HG02970 (cell line): Measurements from ENCODE around the gene TXNDC15.
"Not testable (repeated sequence)": the region's sequence is repeated elsewhere in the genome, so short reads cannot be mapped to it uniquely, and the experiment has no call there.

ENCODE experiments used
- ATAC-seq: cut with Tn5 transposase; IDR thresholded peaks from one replicate; pipeline ENCODE4 v1.9.1; 2021; ENCODE audit warnings: mild to moderate bottlenecking, moderate library complexity, moderate number of reproducible peaks; ENCODE audit not compliant: unreplicated experiment, low FRiP score

The TXNDC15 gene

GRCh38 chr5:134877159-134877558 is 3.0 kb downstream of the TXNDC15 start:
- no peak for ATAC-seq

DNA sequence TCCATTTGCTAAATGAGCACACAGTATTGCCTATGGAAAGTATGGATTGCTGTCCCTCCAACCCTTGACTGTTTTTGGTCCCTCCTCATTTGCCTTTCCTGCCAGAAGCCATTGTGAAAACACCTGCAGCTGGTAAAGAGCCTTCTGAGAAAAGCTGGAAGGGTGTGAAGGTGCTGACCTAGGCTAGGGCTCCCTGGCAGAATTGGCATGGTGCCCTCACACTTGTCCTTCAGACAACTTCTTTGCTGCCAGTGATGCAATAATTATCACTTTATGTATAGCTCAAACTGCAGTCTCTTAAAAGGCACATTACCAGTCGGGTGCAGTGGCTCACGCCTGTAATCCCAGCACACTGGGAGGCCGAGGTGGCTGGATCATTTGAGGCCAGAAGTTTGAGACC is 4.2 kb downstream of the TXNDC15 start:
- no peak for ATAC-seq

DNA sequence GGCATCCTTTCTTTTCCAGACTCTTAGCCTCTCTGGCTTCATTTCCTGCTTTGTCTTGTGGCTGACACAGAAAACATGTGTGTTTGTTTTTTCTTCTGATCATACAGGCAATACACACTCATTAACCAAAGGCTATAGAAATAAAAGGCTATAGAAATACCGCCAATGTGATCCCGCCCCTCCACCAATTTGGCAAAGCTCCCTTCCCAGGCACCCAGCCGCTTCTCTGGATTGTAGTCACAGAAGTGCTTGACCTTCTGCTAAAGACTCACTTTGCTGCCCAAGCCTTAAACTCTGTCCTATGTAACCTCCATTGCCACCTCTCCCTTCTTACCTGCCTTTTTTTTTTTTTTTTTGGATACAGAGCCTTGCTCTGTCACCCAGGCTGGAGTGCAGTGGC is 5.3 kb downstream of the TXNDC15 start:
- no peak for ATAC-seq

DNA sequence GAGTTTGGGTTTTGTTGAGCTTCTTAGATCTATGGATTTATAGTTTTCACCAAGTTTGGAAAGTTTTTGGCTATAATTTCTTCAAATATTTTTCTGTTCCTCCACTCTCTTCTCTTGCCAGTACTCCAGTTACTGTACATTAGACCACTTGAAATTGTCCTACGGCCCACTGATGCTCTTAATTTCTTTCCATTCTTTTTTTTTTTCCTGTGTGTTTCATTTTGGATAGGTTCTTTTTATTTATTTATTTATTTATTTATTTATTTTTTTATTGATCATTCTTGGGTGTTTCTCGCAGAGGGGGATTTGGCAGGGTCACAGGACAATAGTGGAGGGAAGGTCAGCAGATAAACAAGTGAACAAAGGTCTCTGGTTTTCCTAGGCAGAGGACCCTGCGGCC is 6.8 kb downstream of the TXNDC15 start:
- not testable (repeated sequence) for ATAC-seq

GRCh38 chr5:134881711-134882110 is 7.5 kb downstream of the TXNDC15 start:
- ATAC-seq = not testable (repeated sequence)

GRCh38 chr5:134887593-134888159 is 13.5 kb downstream of the TXNDC15 start:
- ATAC-seq = no peak

DNA sequence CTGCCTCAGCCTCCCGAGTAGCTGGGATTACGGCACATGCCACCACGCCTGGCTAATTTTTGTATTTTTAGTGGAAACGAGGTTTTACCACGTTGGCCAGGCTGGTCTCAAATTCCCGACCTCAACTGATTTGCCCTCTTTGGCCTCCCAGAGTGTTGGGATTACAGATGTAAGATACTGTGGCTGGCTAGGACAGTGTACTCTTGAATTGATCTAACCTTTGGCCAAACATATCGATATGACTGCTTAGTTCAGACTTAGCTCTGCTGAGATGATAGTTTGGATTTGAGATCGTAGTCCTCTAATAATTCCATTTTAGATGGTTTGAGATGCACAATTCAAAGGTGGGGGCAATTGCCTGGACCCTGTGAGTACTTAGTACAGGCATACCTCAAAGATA is 15.2 kb downstream of the TXNDC15 start:
- no peak for ATAC-seq

GRCh38 chr5:134891473-134891872 is 17.3 kb downstream of the TXNDC15 start:
- ATAC-seq = no peak

GRCh38 chr5:134892282-134892681 is 18.1 kb downstream of the TXNDC15 start:
- ATAC-seq = no peak

DNA sequence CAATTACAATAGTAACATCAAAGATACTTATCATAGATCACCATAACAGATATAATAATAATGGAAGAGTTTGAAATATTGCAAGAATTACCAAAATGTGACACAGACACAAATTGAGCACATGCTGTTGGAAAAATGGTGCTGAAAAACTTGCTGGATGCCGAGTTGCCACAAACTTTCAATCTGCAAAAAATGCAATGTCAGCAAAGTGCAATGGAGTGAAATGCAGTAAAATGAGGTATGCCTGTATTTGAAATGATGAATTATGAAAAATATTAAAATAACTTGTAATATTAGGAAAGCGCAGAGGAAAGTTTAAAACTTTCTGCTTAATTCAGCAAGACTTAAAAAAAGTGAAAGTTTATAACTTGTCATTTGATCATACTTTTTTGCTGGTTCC is 18.8 kb downstream of the TXNDC15 start:
- no peak for ATAC-seq

GRCh38 chr5:134893748-134894505 is 19.8 kb downstream of the TXNDC15 start:
- no peak for ATAC-seq

- ATAC-seq = no peak
Observed at GRCh38 chr5:134902071-134902801, 28.1 kb downstream of the TXNDC15 start.

GRCh38 chr5:134904610-134905245 is 30.6 kb downstream of the TXNDC15 start, which contains the start of gene PCBD2:
PCBD2 (plus strand) TSS chr5:134905131; CDS start chr5:134905140, 9 bp downstream.
- peak; percentile 75 for ATAC-seq

- ATAC-seq = peak; percentile 35
Observed at GRCh38 chr5:134905246-134905996, 31.2 kb downstream of the TXNDC15 start.

- no peak for ATAC-seq
Observed at GRCh38 chr5:134906811-134907210, 32.6 kb downstream of the TXNDC15 start.

- ATAC-seq = not testable (repeated sequence)
Observed at GRCh38 chr5:134910752-134911151, 36.6 kb downstream of the TXNDC15 start.

- no peak for ATAC-seq
Observed at GRCh38 chr5:134911285-134912206, 37.4 kb downstream of the TXNDC15 start.

DNA sequence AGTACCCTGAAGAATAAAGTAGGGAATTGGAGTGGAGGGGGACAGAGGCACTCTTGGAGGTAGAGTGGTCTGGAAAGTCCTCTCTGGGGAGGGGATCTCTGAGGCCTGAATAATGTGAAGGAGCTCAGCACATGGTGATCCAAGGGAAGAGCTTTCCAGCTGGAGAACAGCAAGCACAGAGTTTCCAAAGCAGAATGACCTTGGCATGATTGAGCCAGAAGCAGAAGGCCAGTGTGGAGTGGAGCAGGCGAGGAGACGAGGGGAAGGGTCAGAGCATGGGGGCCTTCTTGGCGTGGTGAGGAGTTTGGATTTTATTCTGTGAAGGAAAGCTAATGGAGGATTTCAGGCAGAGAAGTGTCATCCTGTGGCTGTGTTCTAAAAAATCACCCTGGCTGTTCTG is 39.1 kb downstream of the TXNDC15 start:
- ATAC-seq = no peak

- ATAC-seq = no peak
Observed at GRCh38 chr5:134913795-134914194, 39.6 kb downstream of the TXNDC15 start.
